ENCODE measurements around the gene AGAP4.
"Not testable (repeated sequence)": the region's sequence is repeated elsewhere in the genome, so short reads cannot be mapped to it uniquely, and the experiment has no call there.

The AGAP4 gene

GRCh38 chr10:45790694-45791426, 56.4 kb downstream of the AGAP4 start:
- not testable (repeated sequence) for DNase-seq

GRCh38 chr10:45789991-45790390, 57.3 kb downstream of the AGAP4 start:
- not testable (repeated sequence) for DNase-seq

GRCh38 chr10:45787212-45787741, 60.0 kb downstream of the AGAP4 start:
- not testable (repeated sequence) for DNase-seq

GRCh38 chr10:45786217-45786616, 61.1 kb downstream of the AGAP4 start:
- DNase-seq = not testable (repeated sequence)

Measured in CD4-positive, alpha-beta T cell treated with Interferon alpha-2 for 1 hour (primary cell).